ENCODE results near the gene SMC1B.

DNA sequence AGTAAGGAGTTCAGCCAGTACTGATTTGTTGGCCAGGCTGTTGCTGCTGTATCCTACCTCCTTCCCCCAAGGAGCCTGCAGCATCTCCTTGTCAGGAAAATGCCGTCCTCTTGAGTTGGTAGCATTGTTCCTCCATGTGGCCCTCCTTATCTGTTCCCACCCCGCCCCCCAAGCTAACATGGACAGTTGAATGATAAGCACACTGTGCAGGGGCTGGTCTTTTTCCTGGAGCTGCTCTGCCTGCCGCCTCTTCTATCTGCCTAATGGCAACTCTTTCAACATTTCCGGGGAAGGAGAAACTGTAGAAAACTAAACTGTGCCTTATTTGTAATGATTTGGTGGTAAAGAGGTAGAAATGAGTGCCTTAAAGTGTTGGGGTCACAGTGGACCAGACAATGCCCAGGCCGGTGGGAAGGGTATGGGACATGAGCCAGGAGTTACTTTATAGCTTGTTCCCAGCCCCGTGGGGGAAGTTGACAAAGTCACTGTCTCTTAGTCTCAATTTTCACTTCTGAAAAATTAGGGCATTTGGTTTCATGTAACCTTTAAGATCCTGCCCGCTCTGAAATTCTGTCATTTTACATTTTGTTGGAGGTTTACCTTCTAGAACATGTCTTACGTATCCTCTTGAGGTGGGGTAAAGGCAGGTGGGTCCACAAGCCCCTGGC is 99.2 kb downstream of the SMC1B start:
- no peak for TF ChIP-seq HDGF (IDR thresholded peaks at IDR 0.05)
- no peak for TF ChIP-seq POLR2B (IDR thresholded peaks at IDR 0.05; ENCODE audit: low read depth, partially characterized antibody)
- no peak for TF ChIP-seq RAD21 (CRISPR knock-in tag; conservative IDR thresholded peaks at IDR 0.05 in 1 of 2, IDR thresholded peaks at IDR 0.05 in 1 of 2)
- TF ChIP-seq HLTF (IDR thresholded peaks at IDR 0.05) = no peak
- TF ChIP-seq MYBL2 (IDR thresholded peaks at IDR 0.05; ENCODE audit: low read depth) = no peak
- TF ChIP-seq MYBL2 (CRISPR knock-in tag; IDR thresholded peaks at IDR 0.05; ENCODE audit: borderline replicate concordance) = no peak
- no peak for TF ChIP-seq MAFG (tag; conservative IDR thresholded peaks at IDR 0.05)
- TF ChIP-seq CREM (IDR thresholded peaks at IDR 0.05; ENCODE audit: low read depth) = no peak
- TF ChIP-seq E2F8 (IDR thresholded peaks at IDR 0.05; ENCODE audit: low read depth, partially characterized antibody) = no peak

Measured in K562 (cell line).